Gastrocnemius medialis (tissue), 4 donors: ENCODE measurements around the gene HSD17B14. TPM values are rescaled to one million over a fixed set of nuclear protein-coding genes. Genes with fewer than 3 reads are reported as not detected.

Source experiments
- ATAC-seq, 2 donors: fragments of 150-250 bp; one replicate each; pipeline ENCODE4 v1.9.1; 2016
- DNase-seq, 2 donors: peaks; one replicate each; pipeline ENCODE4 v3.0.0-alpha.2; 2019
- H3K27ac ChIP-seq, 4 donors: fragments of 200-600 bp; sonication (generic); 1 replicate in 1 of 4; 2 replicates in 3 of 4; pipeline ENCODE4 v1.5.1; 2016 to 2018; ENCODE audit warnings: mild to moderate bottlenecking in 2 of 4, moderate library complexity in 1 of 4
- H3K27me3 ChIP-seq, 3 donors: fragments of 200-600 bp; sonication (generic) in 2 of 3; 1 replicate in 1 of 3; 2 replicates in 2 of 3; pipeline versions ENCODE4 v1.5.1 to v1.6.0; 2016 to 2019; ENCODE audit warnings: mild to moderate bottlenecking in 1 of 3, moderate library complexity in 1 of 3
- H3K36me3 ChIP-seq, 2 donors: fragments of 200-600 bp; sonication (generic) in 1 of 2; one replicate each; pipeline ENCODE4 v1.5.1; 2017 to 2018
- H3K4me1 ChIP-seq, 2 donors: fragments of 200-600 bp; sonication (generic) in 1 of 2; one replicate each; pipeline ENCODE4 v1.5.1; 2016 to 2017; ENCODE audit warnings: mild to moderate bottlenecking in 2 of 2
- H3K4me3 ChIP-seq, 4 donors: fragments of 200-600 bp; sonication (generic) in 3 of 4; 1 replicate in 1 of 4; 2 replicates in 3 of 4; pipeline ENCODE4 v1.5.1; 2016 to 2019; ENCODE audit warnings: mild to moderate bottlenecking in 2 of 4
- H3K9me3 ChIP-seq, 3 donors: fragments of 200-600 bp; sonication (generic) in 2 of 3; 1 replicate in 1 of 3; 2 replicates in 2 of 3; pipeline ENCODE4 v1.5.1; 2016 to 2019
- POLR2A ChIP-seq, 2 donors: fragments of 450-650 bp; IDR thresholded peaks; one replicate each; pipeline ENCODE4 v1.6.1; 2017; ENCODE audit warnings: antibody characterized with exemption in 2 of 2, mild to moderate bottlenecking in 2 of 2, moderate library complexity in 2 of 2
- in situ Hi-C, 4 donors: fragments of 200-750 bp; cut with MboI; loops; one replicate each; pipeline versions ENCODE4 v1.15.0 to v1.8.0; 2017; ENCODE audit warnings: low sequenced_read_pairs in 4 of 4
- intact Hi-C: fragments of 100-400 bp; cut with DNase I; formaldehyde crosslinking; loops from one replicate; pipeline ENCODE4 v1.15.1; 2023; ENCODE audit warnings: low total_unique reads
- total RNA-seq, 4 donors: library from RNA; depleted of rRNA; stranded (reverse); fragments of >200 nt; gene quantifications; one replicate each; pipeline versions ENCODE4 v1.1.0 to v1.2.3, GENCODE V29; 2016
- TF ChIP-seq, protein P1 (sequence below), 5 experiments: fragments of 450-650 bp in 3 of 5; fragments of 200-600 bp in 2 of 5; sonication (generic) in 2 of 5; IDR thresholded peaks in 4 of 5; conservative IDR thresholded peaks in 1 of 5; 1 replicate in 4 of 5; 2 replicates in 1 of 5; pipeline ENCODE4 v1.5.1; 2016 to 2019; ENCODE audit warnings: antibody characterized with exemption in 5 of 5, mild to moderate bottlenecking in 3 of 5, moderate library complexity in 3 of 5

The HSD17B14 gene
- total RNA-seq, 4 donors from 2014 or later: 1.2 to 1.9 (median 1.7) TPM; not detected in 1

- Histone ChIP-seq H3K4me3 (no peak overlapping the region), H3K27me3 (no peaks in the 10 kb centered on the region), H3K4me1 (peaks cover 0 to 9% of the 10 kb centered on the region in 2 donors), H3K27ac (no peak overlapping the region), H3K9me3 (no peaks in the 10 kb centered on the region), H3K36me3 (no peaks in the 10 kb centered on the region)
- DNase-seq (no peak), ATAC-seq (no peak)
- TF ChIP-seq, protein P1, sequence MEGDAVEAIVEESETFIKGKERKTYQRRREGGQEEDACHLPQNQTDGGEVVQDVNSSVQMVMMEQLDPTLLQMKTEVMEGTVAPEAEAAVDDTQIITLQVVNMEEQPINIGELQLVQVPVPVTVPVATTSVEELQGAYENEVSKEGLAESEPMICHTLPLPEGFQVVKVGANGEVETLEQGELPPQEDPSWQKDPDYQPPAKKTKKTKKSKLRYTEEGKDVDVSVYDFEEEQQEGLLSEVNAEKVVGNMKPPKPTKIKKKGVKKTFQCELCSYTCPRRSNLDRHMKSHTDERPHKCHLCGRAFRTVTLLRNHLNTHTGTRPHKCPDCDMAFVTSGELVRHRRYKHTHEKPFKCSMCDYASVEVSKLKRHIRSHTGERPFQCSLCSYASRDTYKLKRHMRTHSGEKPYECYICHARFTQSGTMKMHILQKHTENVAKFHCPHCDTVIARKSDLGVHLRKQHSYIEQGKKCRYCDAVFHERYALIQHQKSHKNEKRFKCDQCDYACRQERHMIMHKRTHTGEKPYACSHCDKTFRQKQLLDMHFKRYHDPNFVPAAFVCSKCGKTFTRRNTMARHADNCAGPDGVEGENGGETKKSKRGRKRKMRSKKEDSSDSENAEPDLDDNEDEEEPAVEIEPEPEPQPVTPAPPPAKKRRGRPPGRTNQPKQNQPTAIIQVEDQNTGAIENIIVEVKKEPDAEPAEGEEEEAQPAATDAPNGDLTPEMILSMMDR (IDR thresholded peaks at IDR 0.05 in 4 of 5, conservative IDR thresholded peaks at IDR 0.05 in 1 of 5): no peak
- no peak for TF ChIP-seq POLR2A (IDR thresholded peaks at IDR 0.05)
- intact Hi-C loops (no loop called here), in situ Hi-C loops (loop anchor here in 1 of 4 donors (25.0 kb wide), 1 partner anchor 103 kb away; the partner anchor contains the start of genes BAX and FTL)
Measured at GRCh38 chr19:48858984-48859710, 22.9 kb upstream of the HSD17B14 start.

- in situ Hi-C loops (loop anchor here in 1 of 4 donors (25.0 kb wide), 1 partner anchor 105 kb away; the partner anchor contains the start of genes BAX and FTL), intact Hi-C loops (no loop called here)
- DNase-seq (no peak), ATAC-seq (no peak)
- TF ChIP-seq POLR2A (IDR thresholded peaks at IDR 0.05): no peak
- TF ChIP-seq, protein P1 (IDR thresholded peaks at IDR 0.05 in 4 of 5, conservative IDR thresholded peaks at IDR 0.05 in 1 of 5): no peak
- Histone ChIP-seq H3K27ac (no peak overlapping the region), H3K4me1 (no peaks in the 10 kb centered on the region), H3K36me3 (no peaks in the 10 kb centered on the region), H3K4me3 (no peak overlapping the region), H3K9me3 (no peaks in the 10 kb centered on the region), H3K27me3 (no peaks in the 10 kb centered on the region)
Measured at GRCh38 chr19:48856921-48857320, 20.6 kb upstream of the HSD17B14 start.

DNA sequence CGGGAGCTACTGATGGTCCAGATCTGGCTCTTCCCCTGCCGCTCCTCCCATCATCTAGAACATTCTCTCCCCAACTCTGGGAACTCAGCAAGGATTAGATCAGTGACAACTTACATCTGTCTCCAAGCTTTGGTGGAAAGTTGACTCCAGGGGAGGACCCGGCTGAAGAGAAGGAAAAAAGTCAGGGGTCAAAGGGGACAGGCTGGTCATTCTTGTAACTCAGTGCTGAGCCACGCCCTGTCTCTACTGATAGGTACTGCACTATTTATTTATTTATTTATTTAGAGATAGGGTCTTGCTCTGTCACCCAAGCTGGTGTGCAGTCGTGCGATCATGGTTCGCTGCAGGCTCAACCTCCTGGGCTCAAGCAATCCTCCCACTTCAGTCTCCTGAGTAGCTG lies 17.8 kb upstream of the HSD17B14 start:
- intact Hi-C loops: no loop called here
- H3K4me1 ChIP-seq: peaks cover 0 to 2% of the 10 kb centered on the region in 2 donors
- H3K36me3 ChIP-seq: no peaks in the 10 kb centered on the region
- H3K27ac ChIP-seq: no peak overlapping the region
- H3K9me3 ChIP-seq: no peaks in the 10 kb centered on the region
- no peak overlapping the region for H3K4me3 ChIP-seq
- DNase-seq (no peak), ATAC-seq (no peak)
- in situ Hi-C loops: loop anchor here in 1 of 4 donors (25.0 kb wide), 1 partner anchor 108 kb away; the partner anchor contains the start of genes BAX and FTL
- H3K27me3 ChIP-seq: no peaks in the 10 kb centered on the region
- no peak for TF ChIP-seq POLR2A (IDR thresholded peaks at IDR 0.05)
- TF ChIP-seq, protein P1 (IDR thresholded peaks at IDR 0.05 in 4 of 5, conservative IDR thresholded peaks at IDR 0.05 in 1 of 5): no peak

DNA sequence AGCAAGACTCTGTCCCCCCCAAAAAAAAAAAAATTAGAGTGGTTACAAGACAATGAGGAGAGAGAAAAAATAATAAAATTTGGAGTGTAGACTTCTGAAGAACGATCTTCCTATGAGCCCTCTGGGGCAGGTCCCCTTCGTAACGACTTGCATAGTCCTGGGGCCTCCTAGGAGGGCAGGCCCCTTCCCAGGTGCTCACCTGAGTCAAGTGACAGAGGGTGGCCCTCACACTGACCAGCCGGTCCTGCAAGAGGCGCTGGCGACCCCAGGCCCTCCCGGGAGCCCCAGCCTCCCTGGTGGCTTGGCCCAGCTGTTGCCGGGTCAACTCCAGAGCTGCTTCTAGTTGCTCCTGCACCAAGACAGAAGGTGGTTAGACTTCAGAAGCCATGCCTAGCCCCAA lies 17.2 kb upstream of the HSD17B14 start:
- no peak for TF ChIP-seq POLR2A (IDR thresholded peaks at IDR 0.05)
- TF ChIP-seq, protein P1 (IDR thresholded peaks at IDR 0.05 in 4 of 5, conservative IDR thresholded peaks at IDR 0.05 in 1 of 5): no peak
- Histone ChIP-seq H3K27me3 (no peaks in the 10 kb centered on the region), H3K4me1 (peaks cover 0 to 3% of the 10 kb centered on the region in 2 donors), H3K36me3 (no peaks in the 10 kb centered on the region), H3K4me3 (no peak overlapping the region), H3K27ac (no peak overlapping the region), H3K9me3 (no peaks in the 10 kb centered on the region)
- ATAC-seq (no peak), DNase-seq (no peak)
- intact Hi-C loops (no loop called here), in situ Hi-C loops (loop anchor here in 1 of 4 donors (25.0 kb wide), 1 partner anchor 109 kb away; the partner anchor contains the start of genes BAX and FTL)
